Measurements from ENCODE around the gene FGF8. TPM values are rescaled to one million over a fixed set of nuclear protein-coding genes. Genes with fewer than 3 reads are reported as not detected.

FGF8 gene
- total and polyA plus RNA-seq, 4 donors = 0.08 TPM; not detected in 3

DNA sequence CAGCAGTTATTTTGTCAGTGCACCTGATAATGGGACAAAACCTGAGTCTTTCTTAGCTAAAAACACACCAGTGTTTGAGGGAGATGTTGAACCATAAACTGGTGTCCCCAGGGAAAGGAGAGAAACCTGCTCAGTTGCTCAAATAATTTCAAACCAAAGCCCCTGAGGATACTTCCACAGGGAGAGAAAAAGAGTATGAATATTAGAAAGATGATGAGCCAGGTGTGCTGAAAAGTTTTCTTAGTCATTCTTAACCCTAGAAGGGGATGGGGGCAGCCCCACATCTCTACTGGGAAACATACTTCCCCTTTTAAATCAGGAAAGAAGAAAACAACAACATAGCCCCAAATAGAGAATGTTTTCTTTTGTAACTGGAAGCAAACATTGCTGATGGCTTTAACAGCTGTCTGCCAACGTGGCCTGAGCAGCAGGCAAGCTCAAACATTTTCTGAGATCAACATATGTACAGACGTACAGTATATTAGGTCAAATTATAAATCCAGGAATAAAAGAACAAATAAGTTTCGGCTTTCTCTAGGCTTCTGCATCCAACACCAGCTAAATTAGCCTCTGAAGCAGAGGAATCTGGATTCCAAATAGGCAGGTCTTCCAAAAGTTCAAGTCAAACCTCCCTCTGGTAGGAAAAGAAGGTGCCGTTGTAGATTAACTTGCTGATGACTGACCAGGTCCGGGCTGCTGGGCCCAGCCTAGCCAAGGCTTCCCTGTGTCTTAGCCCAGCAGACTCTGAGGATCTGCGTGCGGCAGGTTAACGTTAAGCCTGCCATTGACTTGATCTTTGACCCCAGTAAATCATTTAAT, 50.4 kb downstream of the FGF8 start:
- 80% methylated on average over 8 of the region's 8 CpGs for WGBS, 2 donors
- no peaks in the 10 kb centered on the region for H3K27me3 ChIP-seq (ENCODE audit: control insufficient read depth in 3 of 3, insufficient read depth in 3 of 3, low read length in 2 of 3)
- DNase-seq (peak; percentile 44 to 79 (median 62)), ATAC-seq (ENCODE audit: insufficient read depth, low FRiP score) (no peak)
- peaks cover 0 to 12% (median 0%) of the 10 kb centered on the region in 5 donors for H3K4me1 ChIP-seq (ENCODE audit: control insufficient read depth in 5 of 5, insufficient read depth in 5 of 5, low read length in 5 of 5)
- H3K36me3 ChIP-seq (ENCODE audit: control insufficient read depth in 4 of 4, insufficient read depth in 4 of 4, low read length in 4 of 4) = no peaks in the 10 kb centered on the region
- H3K27ac ChIP-seq (ENCODE audit: low read depth in 1 of 2, low read length in 1 of 2) = no peak overlapping the region
- no peak overlapping the region for H3K9ac ChIP-seq (ENCODE audit: insufficient read depth in 1 of 2, low read length in 2 of 2)
- TF ChIP-seq, protein P1, sequence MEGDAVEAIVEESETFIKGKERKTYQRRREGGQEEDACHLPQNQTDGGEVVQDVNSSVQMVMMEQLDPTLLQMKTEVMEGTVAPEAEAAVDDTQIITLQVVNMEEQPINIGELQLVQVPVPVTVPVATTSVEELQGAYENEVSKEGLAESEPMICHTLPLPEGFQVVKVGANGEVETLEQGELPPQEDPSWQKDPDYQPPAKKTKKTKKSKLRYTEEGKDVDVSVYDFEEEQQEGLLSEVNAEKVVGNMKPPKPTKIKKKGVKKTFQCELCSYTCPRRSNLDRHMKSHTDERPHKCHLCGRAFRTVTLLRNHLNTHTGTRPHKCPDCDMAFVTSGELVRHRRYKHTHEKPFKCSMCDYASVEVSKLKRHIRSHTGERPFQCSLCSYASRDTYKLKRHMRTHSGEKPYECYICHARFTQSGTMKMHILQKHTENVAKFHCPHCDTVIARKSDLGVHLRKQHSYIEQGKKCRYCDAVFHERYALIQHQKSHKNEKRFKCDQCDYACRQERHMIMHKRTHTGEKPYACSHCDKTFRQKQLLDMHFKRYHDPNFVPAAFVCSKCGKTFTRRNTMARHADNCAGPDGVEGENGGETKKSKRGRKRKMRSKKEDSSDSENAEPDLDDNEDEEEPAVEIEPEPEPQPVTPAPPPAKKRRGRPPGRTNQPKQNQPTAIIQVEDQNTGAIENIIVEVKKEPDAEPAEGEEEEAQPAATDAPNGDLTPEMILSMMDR (IDR thresholded peaks at IDR 0.05; ENCODE audit: control extremely low read depth, extremely low read depth) = no peak
- no peaks in the 10 kb centered on the region for H3K9me3 ChIP-seq (ENCODE audit: control insufficient read depth in 4 of 4, insufficient read depth in 3 of 4, low read length in 3 of 4)
- H3K4me3 ChIP-seq = no peak overlapping the region

DNA sequence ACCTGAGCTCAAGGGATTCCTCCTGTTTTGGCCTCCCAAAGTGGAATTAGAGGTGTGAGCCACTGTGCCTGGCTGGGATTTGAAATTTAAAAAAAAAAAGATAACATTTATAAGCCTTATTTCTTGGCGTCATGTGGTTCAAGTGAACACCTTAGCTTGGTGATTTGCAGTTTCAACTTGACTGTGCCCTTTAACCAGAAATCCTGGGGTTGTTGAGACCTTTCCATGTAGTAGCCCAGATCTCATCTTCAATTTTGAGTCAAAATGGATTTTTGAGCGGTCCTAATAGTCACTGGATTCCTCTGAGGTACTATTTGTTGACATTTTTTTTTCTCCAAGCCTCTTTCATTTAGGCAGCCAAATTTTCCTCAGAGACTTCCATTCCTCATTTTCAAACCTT, 51.5 kb downstream of the FGF8 start:
- no peaks in the 10 kb centered on the region for H3K27me3 ChIP-seq (ENCODE audit: control insufficient read depth in 3 of 3, insufficient read depth in 3 of 3, low read length in 2 of 3)
- no peak for ATAC-seq (ENCODE audit: insufficient read depth, low FRiP score)
- no peak overlapping the region for H3K27ac ChIP-seq (ENCODE audit: low read depth in 1 of 2, low read length in 1 of 2)
- H3K9me3 ChIP-seq (ENCODE audit: control insufficient read depth in 4 of 4, insufficient read depth in 3 of 4, low read length in 3 of 4) = no peaks in the 10 kb centered on the region
- H3K4me1 ChIP-seq (ENCODE audit: control insufficient read depth in 5 of 5, insufficient read depth in 5 of 5, low read length in 5 of 5) = peaks cover 0 to 12% (median 0%) of the 10 kb centered on the region in 5 donors
- no peak overlapping the region for H3K4me3 ChIP-seq
- WGBS, 2 donors = 93 to 94% methylated on average over 2 of the region's 2 CpGs
- no peak for DNase-seq
- H3K9ac ChIP-seq (ENCODE audit: insufficient read depth in 1 of 2, low read length in 2 of 2) = no peak overlapping the region
- no peaks in the 10 kb centered on the region for H3K36me3 ChIP-seq (ENCODE audit: control insufficient read depth in 4 of 4, insufficient read depth in 4 of 4, low read length in 4 of 4)
- TF ChIP-seq, protein P1 (IDR thresholded peaks at IDR 0.05; ENCODE audit: control extremely low read depth, extremely low read depth) = no peak

DNA sequence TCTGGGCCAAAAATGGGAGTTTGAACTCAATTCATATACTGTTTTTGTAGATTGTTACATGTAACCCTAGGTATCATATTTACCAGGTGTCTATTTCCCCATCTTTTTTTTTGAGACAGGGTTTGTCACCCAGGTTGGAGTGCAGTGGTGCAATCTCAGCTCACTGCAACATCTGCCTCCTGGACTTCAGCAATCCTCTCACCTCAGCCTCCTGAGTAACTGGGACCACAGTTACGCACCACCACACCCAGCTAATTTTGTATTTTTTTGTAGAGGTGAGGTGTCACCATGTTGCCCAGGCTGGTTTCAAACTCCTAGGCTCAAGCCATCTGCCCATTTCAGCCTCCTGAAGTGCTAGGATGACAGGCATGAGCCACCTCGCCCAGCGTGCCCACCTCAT, 52.7 kb downstream of the FGF8 start:
- H3K36me3 ChIP-seq (ENCODE audit: control insufficient read depth in 4 of 4, insufficient read depth in 4 of 4, low read length in 4 of 4) = no peaks in the 10 kb centered on the region
- 93 to 96% methylated on average over 3 of the region's 3 CpGs for WGBS, 2 donors
- no peak overlapping the region for H3K9ac ChIP-seq (ENCODE audit: insufficient read depth in 1 of 2, low read length in 2 of 2)
- no peak overlapping the region for H3K27ac ChIP-seq (ENCODE audit: low read depth in 1 of 2, low read length in 1 of 2)
- no peaks in the 10 kb centered on the region for H3K27me3 ChIP-seq (ENCODE audit: control insufficient read depth in 3 of 3, insufficient read depth in 3 of 3, low read length in 2 of 3)
- H3K4me3 ChIP-seq = no peak overlapping the region
- no peaks in the 10 kb centered on the region for H3K9me3 ChIP-seq (ENCODE audit: control insufficient read depth in 4 of 4, insufficient read depth in 3 of 4, low read length in 3 of 4)
- no peak for ATAC-seq (ENCODE audit: insufficient read depth, low FRiP score)
- H3K4me1 ChIP-seq (ENCODE audit: control insufficient read depth in 5 of 5, insufficient read depth in 5 of 5, low read length in 5 of 5) = peaks cover 0 to 12% (median 0%) of the 10 kb centered on the region in 5 donors
- TF ChIP-seq, protein P1 (IDR thresholded peaks at IDR 0.05; ENCODE audit: control extremely low read depth, extremely low read depth) = no peak
- DNase-seq = no peak

All from lung (tissue), 12 donors.